ENCODE data around the gene UTF1.

Gene UTF1

DNA sequence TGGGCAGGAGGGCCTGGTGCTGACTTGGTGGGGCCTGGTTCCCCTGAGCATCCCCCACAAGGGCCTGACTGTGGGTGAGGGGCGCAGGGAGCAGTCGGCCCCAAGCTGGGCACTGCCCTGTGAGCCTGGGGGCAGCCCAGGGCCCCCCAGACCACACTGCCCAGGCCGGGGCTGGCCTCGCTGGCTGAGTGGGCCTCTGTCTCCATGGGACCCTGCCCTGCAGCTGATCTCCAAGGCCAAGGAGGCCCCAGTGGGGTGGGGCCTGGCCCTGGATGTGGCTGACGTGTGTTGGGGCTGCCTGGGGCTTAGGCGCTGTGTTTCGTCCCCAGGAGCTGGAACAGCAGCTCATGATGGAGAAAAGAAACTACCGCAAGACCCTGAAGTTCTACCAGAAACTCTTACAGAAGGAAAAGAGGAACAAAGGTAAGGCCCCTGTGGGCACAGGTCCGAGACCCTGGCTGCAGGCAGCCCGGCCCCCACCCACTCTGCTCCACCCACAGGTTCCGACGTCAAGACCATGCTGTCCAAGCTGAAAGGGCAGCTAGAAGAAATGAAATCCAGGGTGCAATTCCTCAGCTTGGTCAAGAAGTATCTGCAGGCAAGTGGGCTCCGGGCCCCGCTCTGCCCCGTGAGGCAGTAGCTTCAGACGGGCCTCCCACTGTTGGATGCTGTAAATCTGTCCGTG, 23.5 kb upstream of the UTF1 start:
- no peak for DNase-seq (ENCODE audit: low read depth, low spot score)
- no peak overlapping the region for H3K4me3 ChIP-seq (ENCODE audit: low read length)

DNA sequence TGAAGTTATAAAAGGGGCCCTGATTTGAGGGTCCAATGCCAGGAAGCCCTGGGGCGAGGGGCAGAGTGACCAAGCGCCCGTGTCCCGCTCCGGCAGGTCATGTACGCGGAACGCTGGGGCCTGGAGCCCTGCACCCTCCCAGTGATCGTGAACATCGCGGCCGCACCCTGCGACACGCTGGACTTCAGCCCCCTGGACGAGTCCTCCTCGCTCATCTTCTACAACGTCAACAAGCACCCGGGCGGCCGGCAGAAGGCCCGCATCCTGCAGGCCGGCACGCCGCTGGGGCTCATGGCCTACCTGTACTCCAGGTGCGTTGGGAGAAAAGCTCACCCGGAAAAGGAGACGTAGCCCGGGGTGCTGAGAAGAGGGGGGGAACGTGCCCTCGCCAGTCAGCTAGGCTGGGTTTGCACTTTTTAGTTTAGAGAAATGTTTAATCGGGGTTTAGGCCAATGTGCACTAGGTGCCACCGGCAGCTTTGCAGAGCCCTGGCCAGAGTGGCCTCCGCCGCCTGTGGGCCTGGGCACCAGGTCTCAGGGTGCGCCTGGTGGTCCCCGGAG, 22.9 kb upstream of the UTF1 start:
- no peak overlapping the region for H3K4me3 ChIP-seq (ENCODE audit: low read length)
- DNase-seq (ENCODE audit: low read depth, low spot score): no peak

GRCh38 chr10:133207627-133208026, 22.4 kb upstream of the UTF1 start:
- no peak overlapping the region for H3K4me3 ChIP-seq (ENCODE audit: low read length)
- no peak for DNase-seq (ENCODE audit: low read depth, low spot score)

DNA sequence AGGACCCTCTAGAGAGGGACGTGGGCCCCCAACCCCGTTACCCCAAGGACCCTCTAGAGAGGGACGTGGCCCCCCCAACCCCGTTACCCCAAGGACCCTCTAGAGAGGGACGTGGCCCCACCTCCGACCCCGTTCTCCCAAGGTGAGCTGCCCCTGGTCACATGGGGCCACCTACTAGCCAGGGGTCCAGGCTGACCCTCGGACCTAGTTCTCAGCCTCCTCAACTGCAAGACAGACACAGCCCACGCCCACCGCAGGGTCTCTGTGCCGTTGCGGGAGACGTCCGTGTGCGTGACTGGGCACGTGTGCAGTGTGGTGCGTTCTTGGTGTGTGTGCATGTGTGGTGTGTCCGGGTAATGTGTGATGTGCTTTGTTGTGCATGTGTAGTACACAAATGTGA, 21.6 kb upstream of the UTF1 start:
- DNase-seq (ENCODE audit: low read depth, low spot score): no peak
- no peak overlapping the region for H3K4me3 ChIP-seq (ENCODE audit: low read length)

DNA sequence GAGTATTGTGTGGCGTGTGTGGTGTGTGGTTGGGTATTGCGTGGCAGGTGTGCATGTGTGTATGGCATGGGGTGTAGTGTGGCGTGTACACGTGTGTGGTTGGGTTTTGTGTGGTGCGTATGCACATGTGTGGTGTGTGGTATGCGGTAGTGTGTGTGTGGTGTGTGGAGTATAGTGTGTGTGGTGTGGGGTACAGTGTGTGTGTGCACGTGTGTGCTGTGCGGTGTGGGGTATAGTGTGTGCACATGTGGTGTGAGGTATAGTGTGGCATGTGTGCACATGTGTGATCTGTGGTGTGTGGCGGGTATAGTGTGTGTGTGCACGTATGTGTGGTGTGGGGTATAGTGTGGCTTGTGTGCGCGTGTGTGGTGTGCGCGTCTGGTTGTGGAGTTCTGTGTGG, 20.9 kb upstream of the UTF1 start:
- no peak overlapping the region for H3K4me3 ChIP-seq (ENCODE audit: low read length)
- no peak for DNase-seq (ENCODE audit: low read depth, low spot score)

DNA sequence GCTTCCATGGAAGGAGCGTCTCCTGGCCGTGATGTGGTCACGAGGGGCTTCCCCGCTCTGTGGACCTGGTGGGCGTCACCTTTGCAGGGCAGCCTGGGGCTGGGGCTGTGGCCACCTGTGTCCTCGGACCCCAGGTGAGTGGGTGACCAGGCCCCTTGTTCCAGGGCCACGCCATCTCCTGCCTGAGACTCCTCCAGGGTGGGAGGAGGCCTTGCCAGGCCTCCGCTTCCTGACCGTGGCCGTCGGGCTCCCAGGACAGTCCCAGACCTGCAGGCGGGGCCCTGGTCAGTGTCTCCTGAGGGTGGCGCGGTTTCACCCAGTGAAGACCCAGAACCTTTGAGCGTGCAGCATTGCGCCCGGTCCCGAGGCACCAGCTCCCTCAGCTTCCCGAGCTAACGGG, 20.4 kb upstream of the UTF1 start:
- H3K4me3 ChIP-seq (ENCODE audit: low read length): no peak overlapping the region
- no peak for DNase-seq (ENCODE audit: low read depth, low spot score)

DNA sequence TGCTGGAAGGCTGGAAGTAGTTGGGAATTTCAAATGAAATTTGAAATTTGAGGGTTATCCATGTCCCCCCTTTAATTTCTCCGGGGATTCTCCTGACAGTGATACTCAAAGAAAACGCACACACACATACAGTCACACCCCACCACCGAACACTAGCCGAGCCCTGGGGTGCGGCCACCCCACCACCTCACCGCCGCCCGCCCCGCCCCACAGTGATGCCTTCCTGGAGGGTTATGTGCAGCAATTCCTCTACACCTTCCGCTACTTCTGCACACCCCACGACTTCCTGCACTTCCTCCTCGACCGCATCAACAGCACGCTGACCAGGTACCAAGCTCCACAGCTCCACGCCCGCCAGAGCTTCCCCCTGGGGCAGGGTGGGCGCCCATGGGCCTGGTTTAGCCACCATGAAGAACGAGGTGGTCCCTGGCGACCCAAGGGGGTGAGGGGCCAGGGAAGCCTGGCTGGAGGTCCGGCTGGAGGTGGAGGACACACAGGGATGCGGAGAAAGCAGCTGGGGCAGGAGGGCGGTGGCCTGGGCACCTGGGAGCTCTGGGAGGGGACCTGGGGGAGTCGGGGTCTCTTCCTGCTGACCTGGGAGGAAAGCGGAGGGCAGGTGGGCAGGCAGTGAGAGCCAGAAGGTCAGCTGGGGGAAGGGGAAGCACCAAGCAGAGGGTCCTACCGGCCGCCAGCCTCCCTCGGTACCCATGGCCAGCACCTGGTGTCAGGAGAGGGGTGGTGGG, 19.4 kb upstream of the UTF1 start:
- no peak for DNase-seq (ENCODE audit: low read depth, low spot score)

GRCh38 chr10:133211141-133211830, 18.7 kb upstream of the UTF1 start:
- no peak for DNase-seq (ENCODE audit: low read depth, low spot score)
- H3K4me3 ChIP-seq (ENCODE audit: low read length): no peak overlapping the region

More for the DNA sequence above, 19.4 kb upstream of the UTF1 start:
- no peak overlapping the region for H3K4me3 ChIP-seq (ENCODE audit: low read length)

GRCh38 chr10:133211959-133212852, 17.8 kb upstream of the UTF1 start:
- H3K4me3 ChIP-seq (ENCODE audit: low read length): no peak overlapping the region
- no peak for DNase-seq (ENCODE audit: low read depth, low spot score)

GRCh38 chr10:133212853-133213494, 17.0 kb upstream of the UTF1 start:
- no peak for DNase-seq (ENCODE audit: low read depth, low spot score)
- no peak overlapping the region for H3K4me3 ChIP-seq (ENCODE audit: low read length)

GRCh38 chr10:133213641-133214467, 16.2 kb upstream of the UTF1 start:
- H3K4me3 ChIP-seq (ENCODE audit: low read length): no peak overlapping the region
- no peak for DNase-seq (ENCODE audit: low read depth, low spot score)

DNA sequence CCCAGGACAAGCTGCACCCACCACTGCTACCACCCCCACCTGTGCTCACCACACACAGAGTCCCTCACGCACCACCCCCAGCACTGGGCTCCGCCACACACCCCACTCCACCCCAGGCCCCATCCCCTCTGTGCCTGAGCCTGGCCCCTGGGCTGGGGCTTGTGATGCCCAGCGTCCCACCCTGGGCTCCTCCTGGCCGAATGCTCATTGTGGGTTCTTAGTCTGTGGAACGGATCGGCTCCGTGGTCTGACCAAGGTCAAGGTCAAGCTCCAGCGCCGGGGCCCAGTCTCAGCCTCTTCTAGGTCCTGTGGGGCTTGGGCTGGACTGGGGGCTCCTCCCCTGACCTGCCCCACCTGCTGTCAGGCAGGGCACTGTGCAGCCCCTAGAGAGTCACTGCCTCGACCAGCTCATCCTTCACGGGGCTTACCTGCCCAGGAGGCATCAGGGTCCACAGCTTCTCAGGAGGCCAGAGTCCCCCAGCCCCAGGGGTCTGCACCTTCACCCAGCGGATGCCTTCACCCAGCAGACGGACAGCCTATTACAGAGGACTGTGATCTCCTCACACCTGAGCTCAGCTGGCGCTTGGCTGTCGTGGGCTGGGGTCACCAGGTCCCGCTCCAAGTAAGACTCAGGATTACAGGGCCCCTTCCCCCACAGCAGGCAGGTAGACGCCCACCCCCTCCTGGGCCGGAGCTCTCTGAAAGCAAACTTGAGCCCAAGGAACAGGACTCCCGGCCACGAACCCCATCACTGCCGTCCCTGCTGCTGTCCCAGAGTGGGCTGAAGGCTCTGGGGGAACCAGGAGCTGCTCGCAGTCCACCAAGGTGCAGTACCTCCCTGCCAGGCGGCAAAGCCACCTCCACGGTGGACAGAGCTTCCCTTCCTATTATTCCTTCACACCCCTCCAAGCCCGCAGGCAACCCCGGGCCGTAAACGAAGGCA, 15.3 kb upstream of the UTF1 start:
- DNase-seq (ENCODE audit: low read depth, low spot score): no peak
- H3K4me3 ChIP-seq (ENCODE audit: low read length): no peak overlapping the region

GRCh38 chr10:133215586-133215985, 14.4 kb upstream of the UTF1 start:
- DNase-seq (ENCODE audit: low read depth, low spot score): no peak
- H3K4me3 ChIP-seq (ENCODE audit: low read length): no peak overlapping the region

- no peak overlapping the region for H3K4me3 ChIP-seq (ENCODE audit: low read length)
- DNase-seq (ENCODE audit: low read depth, low spot score): no peak
Measured at GRCh38 chr10:133216776-133217175, 13.2 kb upstream of the UTF1 start.

GRCh38 chr10:133217800-133218589, 12.0 kb upstream of the UTF1 start:
- H3K4me3 ChIP-seq (ENCODE audit: low read length): no peak overlapping the region
- DNase-seq (ENCODE audit: low read depth, low spot score): no peak

GRCh38 chr10:133218891-133219290, 11.1 kb upstream of the UTF1 start:
- no peak for DNase-seq (ENCODE audit: low read depth, low spot score)
- no peak overlapping the region for H3K4me3 ChIP-seq (ENCODE audit: low read length)
